Measurements from ENCODE around the gene COL6A6.

COL6A6 gene, protein sequence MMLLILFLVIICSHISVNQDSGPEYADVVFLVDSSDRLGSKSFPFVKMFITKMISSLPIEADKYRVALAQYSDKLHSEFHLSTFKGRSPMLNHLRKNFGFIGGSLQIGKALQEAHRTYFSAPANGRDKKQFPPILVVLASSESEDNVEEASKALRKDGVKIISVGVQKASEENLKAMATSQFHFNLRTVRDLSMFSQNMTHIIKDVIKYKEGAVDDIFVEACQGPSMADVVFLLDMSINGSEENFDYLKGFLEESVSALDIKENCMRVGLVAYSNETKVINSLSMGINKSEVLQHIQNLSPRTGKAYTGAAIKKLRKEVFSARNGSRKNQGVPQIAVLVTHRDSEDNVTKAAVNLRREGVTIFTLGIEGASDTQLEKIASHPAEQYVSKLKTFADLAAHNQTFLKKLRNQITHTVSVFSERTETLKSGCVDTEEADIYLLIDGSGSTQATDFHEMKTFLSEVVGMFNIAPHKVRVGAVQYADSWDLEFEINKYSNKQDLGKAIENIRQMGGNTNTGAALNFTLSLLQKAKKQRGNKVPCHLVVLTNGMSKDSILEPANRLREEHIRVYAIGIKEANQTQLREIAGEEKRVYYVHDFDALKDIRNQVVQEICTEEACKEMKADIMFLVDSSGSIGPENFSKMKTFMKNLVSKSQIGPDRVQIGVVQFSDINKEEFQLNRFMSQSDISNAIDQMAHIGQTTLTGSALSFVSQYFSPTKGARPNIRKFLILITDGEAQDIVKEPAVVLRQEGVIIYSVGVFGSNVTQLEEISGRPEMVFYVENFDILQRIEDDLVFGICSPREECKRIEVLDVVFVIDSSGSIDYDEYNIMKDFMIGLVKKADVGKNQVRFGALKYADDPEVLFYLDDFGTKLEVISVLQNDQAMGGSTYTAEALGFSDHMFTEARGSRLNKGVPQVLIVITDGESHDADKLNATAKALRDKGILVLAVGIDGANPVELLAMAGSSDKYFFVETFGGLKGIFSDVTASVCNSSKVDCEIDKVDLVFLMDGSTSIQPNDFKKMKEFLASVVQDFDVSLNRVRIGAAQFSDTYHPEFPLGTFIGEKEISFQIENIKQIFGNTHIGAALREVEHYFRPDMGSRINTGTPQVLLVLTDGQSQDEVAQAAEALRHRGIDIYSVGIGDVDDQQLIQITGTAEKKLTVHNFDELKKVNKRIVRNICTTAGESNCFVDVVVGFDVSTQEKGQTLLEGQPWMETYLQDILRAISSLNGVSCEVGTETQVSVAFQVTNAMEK (N-terminal part only)

DNA sequence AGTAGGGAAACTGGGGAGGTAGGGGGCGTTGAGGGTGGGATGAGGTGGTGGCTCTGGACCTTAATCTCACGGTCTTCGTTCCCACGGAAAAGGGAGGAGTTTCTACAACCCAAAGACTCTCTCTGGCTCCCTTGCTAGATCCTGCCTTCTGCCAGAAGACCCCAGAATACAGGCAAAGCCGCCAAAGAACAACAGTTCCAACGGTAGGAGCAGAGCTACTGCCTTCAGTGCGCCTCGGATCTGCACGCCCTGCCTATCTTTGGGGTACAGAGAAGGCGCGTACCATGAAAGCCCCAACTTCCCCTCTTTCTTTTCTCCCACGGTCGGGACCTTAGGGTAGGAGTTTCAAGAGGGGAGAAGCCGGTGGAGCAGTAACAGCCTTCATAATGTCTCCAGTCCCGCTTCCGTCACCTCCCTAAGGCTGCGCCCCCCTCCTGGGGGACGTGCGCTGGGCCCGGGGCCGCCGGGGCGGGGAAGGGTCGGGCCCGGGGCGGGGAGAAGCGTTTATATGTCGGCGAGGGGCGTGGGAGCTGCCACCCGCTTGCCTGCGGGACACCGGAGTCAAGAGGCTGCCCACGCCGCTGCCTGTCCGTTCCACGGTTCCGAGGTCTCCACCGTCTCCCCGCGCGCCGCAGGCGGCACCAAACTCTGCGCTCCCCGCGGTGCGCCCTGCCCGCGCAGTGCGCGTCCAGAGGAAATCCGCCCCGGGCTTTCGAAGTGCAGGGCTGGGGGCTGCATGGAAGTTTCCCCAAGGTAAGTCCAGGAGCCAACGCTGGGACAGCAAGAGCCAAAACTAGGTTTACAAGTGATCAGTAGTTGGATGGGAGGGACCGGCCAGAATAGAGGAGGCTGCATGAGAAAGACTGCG is at the start of gene COL6A6:
COL6A6 (plus strand) TSS at position 533 of the 868 bp plus-strand sequence. CDS start 43,188 bp downstream, outside the sequence.
- DNase-seq (ENCODE audit: low read depth, low spot score): no peak

DNA sequence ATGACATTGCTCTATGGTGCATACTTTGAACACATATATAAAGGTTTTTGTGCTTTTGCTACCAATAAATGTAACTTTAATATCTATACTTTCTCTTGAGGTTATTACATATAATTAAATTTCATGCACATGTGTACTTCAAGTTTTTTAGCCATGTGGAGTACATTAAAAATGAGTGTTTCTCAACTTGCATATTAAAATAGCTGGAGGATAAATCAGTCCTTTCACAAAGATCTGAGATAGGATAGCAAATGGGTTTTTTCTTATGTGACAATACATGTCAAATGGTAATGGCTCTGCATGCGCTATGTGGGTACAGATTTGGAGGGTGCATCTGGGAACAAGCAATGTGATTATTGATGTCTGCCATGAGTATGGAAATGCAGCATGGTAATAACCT is 48.7 kb upstream of the COL6A6 start:
- no peak for DNase-seq (ENCODE audit: low read depth, low spot score)

DNA sequence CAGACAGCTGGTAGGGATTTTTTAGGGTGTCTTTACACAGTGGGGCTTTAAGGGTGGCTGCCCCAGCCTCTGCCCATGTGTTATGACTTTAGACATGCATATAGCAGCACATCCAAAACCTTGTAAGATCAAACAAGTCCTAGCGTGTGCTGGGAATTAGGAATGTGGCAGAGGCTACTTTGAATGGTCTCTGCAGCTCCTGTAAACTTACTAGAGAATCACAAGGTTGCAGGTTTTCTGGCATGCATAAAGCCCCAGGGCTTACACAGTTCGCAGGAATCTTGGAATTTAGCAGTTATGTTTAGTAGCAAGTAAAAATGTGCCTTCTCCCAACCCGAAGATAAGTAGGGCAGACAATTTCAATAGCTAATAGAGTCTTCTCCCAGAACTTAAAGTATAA is 46.9 kb upstream of the COL6A6 start:
- DNase-seq (ENCODE audit: low read depth, low spot score): no peak

DNA sequence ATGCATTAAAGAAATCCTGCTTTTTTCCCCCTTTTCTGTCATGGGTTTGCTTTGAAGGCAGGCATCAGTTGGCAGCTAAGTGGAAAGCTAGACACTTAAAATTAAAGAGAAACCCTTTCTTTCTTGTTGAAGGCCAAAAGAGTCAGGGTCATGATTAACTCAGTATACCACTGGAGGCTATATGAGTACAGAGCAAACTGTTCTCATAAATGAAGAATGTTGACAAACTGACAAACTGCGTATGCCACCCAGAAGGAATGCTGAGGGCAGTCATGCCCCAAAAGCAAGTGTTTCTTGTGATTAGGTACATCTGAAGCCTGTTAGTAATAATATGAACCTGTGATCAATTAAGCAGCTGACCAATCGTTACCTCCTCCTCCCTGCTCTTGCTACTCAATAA is 43.6 kb upstream of the COL6A6 start:
- no peak for DNase-seq (ENCODE audit: low read depth, low spot score)

GRCh38 chr3:130480736-130481135 is 36.2 kb upstream of the COL6A6 start:
- DNase-seq (ENCODE audit: low read depth, low spot score): no peak

DNA sequence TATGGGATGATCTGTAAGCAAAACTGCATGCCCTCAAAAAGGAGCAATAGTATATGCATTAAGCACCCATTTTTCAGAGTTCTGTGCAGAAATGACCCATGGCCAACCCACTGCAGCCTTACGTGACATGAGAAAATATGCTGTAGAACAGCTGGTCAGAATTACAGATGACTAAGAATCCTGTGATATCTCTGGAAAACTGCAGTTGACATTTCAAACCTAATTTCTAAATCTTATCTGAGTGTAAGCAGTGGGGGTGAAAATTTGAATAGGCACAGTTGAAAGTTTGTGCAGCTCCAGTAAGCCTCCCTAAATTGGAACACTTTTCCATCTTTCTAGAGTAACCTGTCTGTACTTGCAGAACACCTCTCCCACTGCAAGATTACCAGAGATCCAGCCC is 28.7 kb upstream of the COL6A6 start:
- DNase-seq (ENCODE audit: low read depth, low spot score): no peak

GRCh38 chr3:130488769-130489450 is 28.1 kb upstream of the COL6A6 start:
- DNase-seq (ENCODE audit: low read depth, low spot score): no peak

GRCh38 chr3:130490241-130490640 is 26.7 kb upstream of the COL6A6 start:
- no peak for DNase-seq (ENCODE audit: low read depth, low spot score)

- DNase-seq (ENCODE audit: low read depth, low spot score): no peak
Measured at GRCh38 chr3:130491431-130491830, 25.5 kb upstream of the COL6A6 start.

GRCh38 chr3:130504701-130505100 is 12.3 kb upstream of the COL6A6 start:
- DNase-seq (ENCODE audit: low read depth, low spot score): no peak

- no peak for DNase-seq (ENCODE audit: low read depth, low spot score)
Measured at GRCh38 chr3:130506031-130506430, 10.9 kb upstream of the COL6A6 start.

DNA sequence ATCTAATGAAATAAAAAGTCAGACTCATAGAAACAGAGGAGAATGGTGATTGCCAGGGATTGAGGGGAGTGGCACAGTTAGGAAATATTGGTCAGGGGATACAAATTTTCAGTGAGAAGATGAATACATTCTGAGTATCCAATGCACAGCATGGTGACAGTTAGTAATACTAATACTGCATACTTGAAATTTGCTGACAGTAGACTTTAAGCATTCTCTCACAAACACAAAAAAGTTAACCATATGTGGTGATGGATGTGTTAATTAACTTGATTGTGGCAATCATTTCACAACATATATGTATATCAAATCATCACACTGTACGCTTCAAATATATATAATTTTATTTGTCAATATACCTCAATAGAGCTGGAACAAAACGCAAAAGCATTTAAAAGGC is 9.2 kb upstream of the COL6A6 start:
- DNase-seq (ENCODE audit: low read depth, low spot score): no peak

GRCh38 chr3:130509008-130509407 is 8.0 kb upstream of the COL6A6 start:
- DNase-seq (ENCODE audit: low read depth, low spot score): no peak

- no peak for DNase-seq (ENCODE audit: low read depth, low spot score)
Measured at GRCh38 chr3:130514681-130515080, 2.3 kb upstream of the COL6A6 start.

DNA sequence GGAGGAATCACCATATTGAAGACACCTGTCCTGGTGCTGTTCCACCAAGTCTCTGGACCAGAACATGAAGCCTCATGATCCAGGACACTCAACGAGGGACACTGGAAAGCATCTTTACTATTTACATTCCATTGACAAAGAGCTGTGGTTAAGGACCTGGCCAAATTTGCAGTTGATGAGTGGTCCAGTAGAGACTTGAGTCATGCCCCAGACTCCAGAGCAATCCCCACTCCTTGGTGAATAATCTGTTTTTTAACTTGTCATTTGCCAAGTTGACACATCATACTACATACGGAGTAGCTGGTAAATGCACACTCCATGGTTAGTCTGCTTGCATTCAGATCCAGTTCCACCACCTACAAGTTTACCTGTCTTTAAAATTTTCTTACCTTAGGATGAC is 1.2 kb upstream of the COL6A6 start:
- no peak for DNase-seq (ENCODE audit: low read depth, low spot score)

DNA sequence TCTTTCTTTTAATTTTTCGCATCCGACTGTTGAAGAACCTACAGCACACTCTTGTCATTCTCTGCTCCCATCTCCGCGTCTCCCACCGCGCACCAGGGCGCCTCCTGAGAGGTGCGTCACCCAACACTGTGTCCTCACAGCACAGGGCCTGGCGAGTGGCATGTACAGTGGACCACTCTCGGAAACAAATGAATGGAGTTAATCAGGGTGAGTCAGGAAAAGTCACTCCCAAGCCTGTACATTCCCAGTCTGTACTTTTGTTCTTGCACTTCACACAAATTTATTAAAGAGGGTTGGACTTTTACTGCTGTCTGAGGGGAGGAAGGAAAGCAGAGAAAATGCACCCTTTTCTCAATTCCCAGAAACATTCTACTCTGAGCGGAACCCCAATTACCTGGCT is 625 bp downstream of the COL6A6 start:
- no peak for DNase-seq (ENCODE audit: low read depth, low spot score)

DNA sequence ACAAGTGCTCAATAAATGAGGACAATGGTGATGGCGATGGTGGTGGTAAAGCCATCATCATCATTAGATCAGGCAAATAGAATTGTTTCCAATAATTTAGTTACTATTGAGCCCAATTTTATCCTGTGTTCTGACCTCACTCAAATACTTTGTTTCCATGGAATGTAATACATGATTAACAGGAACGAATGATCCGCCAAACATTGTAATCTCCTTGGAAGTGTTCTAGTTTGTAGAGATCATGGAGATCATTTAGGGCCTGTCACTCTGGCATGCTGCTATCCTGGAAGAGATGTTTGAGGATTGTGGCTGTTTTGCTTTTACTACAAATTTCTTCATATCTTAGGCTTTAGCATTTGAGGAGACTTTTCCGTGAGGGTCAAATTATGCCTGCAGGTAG is 2.8 kb downstream of the COL6A6 start:
- DNase-seq (ENCODE audit: low read depth, low spot score): no peak

DNA sequence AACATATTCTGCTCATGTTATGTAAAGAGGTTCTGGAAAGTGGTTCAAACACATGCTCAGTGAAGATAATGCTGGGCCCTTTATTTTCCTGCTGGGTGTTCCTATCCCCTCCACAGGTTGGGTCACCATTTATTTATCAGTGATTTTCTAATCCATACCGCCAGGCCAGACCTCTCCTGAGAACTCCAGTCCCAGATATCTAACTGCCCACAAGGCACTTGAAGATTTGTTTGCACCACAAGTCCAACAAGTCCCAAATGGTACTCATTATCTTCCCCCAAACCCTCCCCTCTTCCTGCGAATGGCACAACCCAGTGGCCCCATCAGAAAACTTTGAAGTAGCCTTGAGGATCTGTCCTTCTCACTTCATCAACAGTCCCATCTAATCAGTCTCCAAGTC is 5.4 kb downstream of the COL6A6 start:
- DNase-seq (ENCODE audit: low read depth, low spot score): no peak

- DNase-seq (ENCODE audit: low read depth, low spot score): no peak
Measured at GRCh38 chr3:130527426-130527825, 10.4 kb downstream of the COL6A6 start.

DNA sequence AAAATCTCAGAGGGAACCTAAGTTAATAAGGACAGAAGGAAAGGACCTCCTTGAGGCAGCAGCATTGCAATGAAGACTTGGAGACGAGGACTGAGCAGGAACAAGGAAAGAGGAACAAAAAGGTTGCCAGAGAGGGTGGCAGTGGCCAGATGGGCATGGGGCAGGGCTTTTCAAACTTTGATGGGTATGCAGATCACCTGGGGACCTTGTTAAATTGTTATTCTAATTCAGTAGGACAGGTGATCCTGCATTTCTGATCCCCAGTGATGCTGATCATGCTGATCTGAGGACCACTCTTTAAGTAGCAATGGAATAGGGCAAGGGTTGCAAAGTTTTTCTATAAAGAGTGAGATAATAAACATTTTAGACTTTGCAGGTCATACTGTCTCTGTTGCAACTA is 11.1 kb downstream of the COL6A6 start:
- DNase-seq (ENCODE audit: low read depth, low spot score): no peak
